Middle frontal gyrus (tissue), 1 donor: ENCODE measurements around the gene RXFP3.
"Not testable (repeated sequence)": the region's sequence is repeated elsewhere in the genome, so short reads cannot be mapped to it uniquely, and the experiment has no call there.

Experiments
- DNase-seq: peaks from one replicate; pipeline ENCODE4 v3.0.0-alpha.2; 2015; ENCODE audit warnings: low spot score; ENCODE audit errors: extremely low spot score

RXFP3 gene

GRCh38 chr5:33936004-33936380 is 194 bp upstream of the RXFP3 start:
- DNase-seq, result no peak

- DNase-seq, result no peak
Observed at GRCh38 chr5:33937017-33937706, 976 bp downstream of the RXFP3 start.

- DNase-seq, result no peak
Observed at GRCh38 chr5:33937707-33938506, 1.7 kb downstream of the RXFP3 start.

- no peak for DNase-seq
Observed at GRCh38 chr5:33938507-33938796, 2.3 kb downstream of the RXFP3 start.

GRCh38 chr5:33938881-33939280 is 2.7 kb downstream of the RXFP3 start:
- no peak for DNase-seq

- DNase-seq, result no peak
Observed at GRCh38 chr5:33939556-33940262, 3.5 kb downstream of the RXFP3 start.

- no peak for DNase-seq
Observed at GRCh38 chr5:33941090-33941489, 4.9 kb downstream of the RXFP3 start.

GRCh38 chr5:33944543-33945132 is 8.5 kb downstream of the RXFP3 start:
- DNase-seq, result no peak

- DNase-seq, result not testable (repeated sequence)
Observed at GRCh38 chr5:33952175-33952574, 16.0 kb downstream of the RXFP3 start.

- DNase-seq, result no peak
Observed at GRCh38 chr5:33957577-33958150, 21.5 kb downstream of the RXFP3 start.

- no peak for DNase-seq
Observed at GRCh38 chr5:33958176-33958575, 22.0 kb downstream of the RXFP3 start.

- no peak for DNase-seq
Observed at GRCh38 chr5:33964132-33964700, 28.0 kb downstream of the RXFP3 start.

- no peak for DNase-seq
Observed at GRCh38 chr5:33966805-33967204, 30.6 kb downstream of the RXFP3 start.

GRCh38 chr5:33968211-33969005 is 32.2 kb downstream of the RXFP3 start:
- DNase-seq, result no peak

- DNase-seq, result no peak
Observed at GRCh38 chr5:33969572-33970452, 33.6 kb downstream of the RXFP3 start.

GRCh38 chr5:33973271-33973670 is 37.1 kb downstream of the RXFP3 start:
- DNase-seq, result no peak

GRCh38 chr5:33975852-33976251 is 39.7 kb downstream of the RXFP3 start:
- no peak for DNase-seq

GRCh38 chr5:33976307-33976706 is 40.1 kb downstream of the RXFP3 start:
- DNase-seq, result no peak

- no peak for DNase-seq
Observed at GRCh38 chr5:33978306-33978705, 42.1 kb downstream of the RXFP3 start.

- DNase-seq, result no peak
Observed at GRCh38 chr5:33980030-33980429, 43.8 kb downstream of the RXFP3 start.
